GM12864 (cell line): ENCODE measurements around the gene GALNT5.
"Not testable (repeated sequence)": the region's sequence is repeated elsewhere in the genome, so short reads cannot be mapped to it uniquely, and the experiment has no call there.

Source experiments
- DNase-seq: peaks from one replicate; pipeline ENCODE4 v3.0.0-alpha.2; 2011; ENCODE audit warnings: low read depth
- H3K4me3 ChIP-seq: 2 replicates; pipeline ENCODE4 v1.5.1; 2011; ENCODE audit warnings: mild to moderate bottlenecking, low read depth, low read length, control low read depth
- TF ChIP-seq, protein P1 (sequence below): IDR thresholded peaks from 2 replicates; pipeline ENCODE4 v1.5.1; 2011; ENCODE audit warnings: low read depth, mild to moderate bottlenecking, moderate library complexity, low read length, control low read depth, inconsistent platforms; ENCODE audit errors: missing control alignments

The GALNT5 gene

DNA sequence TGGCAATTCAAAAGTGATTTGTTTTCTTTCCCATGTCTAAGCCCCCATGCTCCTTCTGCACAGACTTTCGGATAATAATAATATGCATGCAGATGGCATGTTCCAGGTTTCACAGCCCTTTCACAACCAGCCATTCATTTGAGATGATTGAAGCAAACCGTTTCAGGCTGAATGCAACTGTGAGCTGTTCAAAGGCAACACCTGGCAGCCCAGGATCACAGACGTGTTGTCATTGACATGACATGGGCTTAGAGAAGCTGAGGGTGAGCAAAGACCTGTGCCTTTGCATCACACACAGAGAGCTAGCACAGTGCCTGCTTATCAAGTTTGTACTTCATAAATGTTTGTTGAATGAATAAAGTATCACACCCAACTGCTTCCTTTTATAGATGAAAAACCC lies 80.5 kb downstream of the GALNT5 start:
- no peak for DNase-seq
- no peak overlapping the region for H3K4me3 ChIP-seq
- TF ChIP-seq, protein P1, sequence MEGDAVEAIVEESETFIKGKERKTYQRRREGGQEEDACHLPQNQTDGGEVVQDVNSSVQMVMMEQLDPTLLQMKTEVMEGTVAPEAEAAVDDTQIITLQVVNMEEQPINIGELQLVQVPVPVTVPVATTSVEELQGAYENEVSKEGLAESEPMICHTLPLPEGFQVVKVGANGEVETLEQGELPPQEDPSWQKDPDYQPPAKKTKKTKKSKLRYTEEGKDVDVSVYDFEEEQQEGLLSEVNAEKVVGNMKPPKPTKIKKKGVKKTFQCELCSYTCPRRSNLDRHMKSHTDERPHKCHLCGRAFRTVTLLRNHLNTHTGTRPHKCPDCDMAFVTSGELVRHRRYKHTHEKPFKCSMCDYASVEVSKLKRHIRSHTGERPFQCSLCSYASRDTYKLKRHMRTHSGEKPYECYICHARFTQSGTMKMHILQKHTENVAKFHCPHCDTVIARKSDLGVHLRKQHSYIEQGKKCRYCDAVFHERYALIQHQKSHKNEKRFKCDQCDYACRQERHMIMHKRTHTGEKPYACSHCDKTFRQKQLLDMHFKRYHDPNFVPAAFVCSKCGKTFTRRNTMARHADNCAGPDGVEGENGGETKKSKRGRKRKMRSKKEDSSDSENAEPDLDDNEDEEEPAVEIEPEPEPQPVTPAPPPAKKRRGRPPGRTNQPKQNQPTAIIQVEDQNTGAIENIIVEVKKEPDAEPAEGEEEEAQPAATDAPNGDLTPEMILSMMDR = no peak

DNA sequence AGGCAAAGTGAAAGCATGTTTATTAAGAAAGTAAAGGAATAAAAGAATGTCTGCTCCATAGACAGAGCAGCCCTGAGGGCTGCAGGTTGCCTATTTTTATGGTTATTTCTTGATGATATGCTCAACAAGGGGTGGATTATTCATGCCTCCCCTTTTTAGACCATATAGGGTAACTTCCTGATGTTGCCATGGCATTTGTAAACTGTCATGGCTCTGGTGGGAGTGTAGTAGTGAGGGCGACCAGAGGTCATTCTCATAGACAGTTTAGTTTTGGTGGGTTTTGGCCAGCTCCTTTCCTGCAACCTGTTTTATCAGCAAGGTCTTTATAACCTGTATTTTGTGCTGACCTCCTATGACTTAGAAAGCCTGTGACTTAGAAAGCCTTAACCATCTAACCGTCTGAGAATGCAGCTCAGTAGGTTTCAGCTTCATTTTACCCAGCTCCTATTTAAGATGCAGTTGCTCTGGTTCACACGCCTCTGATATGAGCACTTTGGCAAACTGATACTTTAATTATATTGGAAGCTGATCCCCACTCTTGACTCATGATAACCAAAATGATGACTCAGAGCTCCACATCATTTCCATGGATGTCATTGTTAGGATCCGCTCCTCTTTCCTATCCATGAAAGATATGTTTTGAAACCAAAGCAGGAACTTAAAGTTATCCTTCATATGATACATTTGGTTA lies 82.6 kb downstream of the GALNT5 start:
- TF ChIP-seq, protein P1 = no peak
- no peak for DNase-seq

GRCh38 chr2:157341381-157341780 lies 83.9 kb downstream of the GALNT5 start:
- not testable (repeated sequence) for DNase-seq, H3K4me3 ChIP-seq

More for the DNA sequence above, 82.6 kb downstream of the GALNT5 start:
- H3K4me3 ChIP-seq = no peak overlapping the region

DNA sequence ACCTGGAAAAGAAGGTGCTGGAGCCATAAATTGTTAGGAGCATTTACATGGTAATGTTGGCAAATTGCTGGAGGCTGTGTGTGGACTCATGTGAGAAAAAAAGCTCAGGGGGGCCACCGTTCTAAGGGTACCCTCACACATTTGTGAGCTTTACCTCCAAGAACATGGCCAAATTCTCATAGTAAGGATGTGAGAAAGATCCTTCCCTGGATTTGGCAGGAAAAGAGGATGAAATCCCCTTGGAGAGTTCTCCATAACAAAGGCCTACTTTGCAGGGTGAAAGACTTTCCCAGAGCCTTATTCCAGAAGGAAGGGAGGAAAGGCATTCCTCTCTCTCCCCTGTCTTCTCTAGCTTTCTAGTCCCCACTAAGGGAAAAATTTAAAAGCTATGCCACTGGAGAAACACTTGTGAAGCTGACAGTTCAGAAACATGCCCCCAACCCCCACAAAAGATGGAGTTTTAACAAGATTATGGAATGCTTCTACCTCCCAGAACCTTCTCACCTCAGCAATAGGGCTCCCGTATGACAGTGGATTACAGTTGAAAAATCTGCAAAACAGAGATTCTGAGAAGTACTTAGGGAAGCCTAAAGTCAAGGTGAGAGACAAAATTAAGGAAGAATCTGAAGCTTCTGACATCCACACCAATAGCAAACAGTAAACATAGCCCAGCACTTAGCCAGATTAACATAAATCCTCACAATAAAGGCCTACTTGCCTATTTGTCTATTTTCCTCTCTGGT lies 88.3 kb downstream of the GALNT5 start:
- no peak overlapping the region for H3K4me3 ChIP-seq

DNA sequence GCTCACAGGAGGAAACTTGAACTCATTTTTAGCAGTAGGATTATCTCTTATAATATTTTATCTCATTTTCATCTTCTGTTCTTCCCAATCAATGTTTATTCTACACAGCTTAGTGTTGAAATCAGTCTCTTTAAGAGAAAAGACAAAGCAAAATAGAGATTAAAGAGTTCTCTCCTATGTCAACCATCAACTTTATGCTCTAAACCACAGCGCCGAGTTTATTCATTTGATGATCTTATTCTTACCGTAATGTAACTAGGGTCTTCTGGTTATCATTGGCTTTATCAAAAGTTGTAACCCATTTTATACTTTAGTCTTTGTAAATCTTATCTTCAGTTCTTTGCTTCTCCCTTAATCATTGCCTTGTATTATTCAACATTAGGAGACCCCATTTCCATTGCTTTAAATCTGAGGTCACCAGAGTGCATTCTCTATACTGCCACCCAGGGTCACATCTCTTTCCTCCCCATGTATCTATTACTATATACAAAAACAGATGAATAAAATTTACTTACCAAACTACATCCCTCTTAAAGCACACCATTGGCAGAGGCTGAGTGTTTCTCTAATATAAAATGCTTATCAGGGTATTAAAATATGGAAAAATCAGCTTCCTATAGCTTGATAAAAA lies 90.9 kb downstream of the GALNT5 start:
- TF ChIP-seq, protein P1 = no peak
- no peak overlapping the region for H3K4me3 ChIP-seq
- no peak for DNase-seq

More for the DNA sequence above, 88.3 kb downstream of the GALNT5 start:
- TF ChIP-seq, protein P1 = no peak
- no peak for DNase-seq

- DNase-seq = no peak
- no peak overlapping the region for H3K4me3 ChIP-seq
- TF ChIP-seq, protein P1 = no peak
These were observed 92.5 kb downstream of the GALNT5 start for GRCh38 chr2:157349949-157350515.

- TF ChIP-seq, protein P1 = no peak
- no peak overlapping the region for H3K4me3 ChIP-seq
- no peak for DNase-seq
These were observed 98.1 kb downstream of the GALNT5 start for GRCh38 chr2:157355618-157356017.
